Measurements from ENCODE around the gene CD59. TPM values are rescaled to one million over a fixed set of nuclear protein-coding genes. Genes with fewer than 3 reads are reported as not detected.

CD59 gene
- total RNA-seq, 1 experiment from 2014 or later: 597 TPM

- Mint-ChIP-seq H3K4me1 (ENCODE audit: insufficient read depth, unreplicated experiment) (peaks cover 60% of the 10 kb centered on the region), H3K4me3 (ENCODE audit: unreplicated experiment) (no peak overlapping the region), H3K36me3 (ENCODE audit: insufficient read depth, unreplicated experiment) (peaks cover 12% of the 10 kb centered on the region), H3K27me3 (ENCODE audit: insufficient read depth, unreplicated experiment) (no peaks in the 10 kb centered on the region), H3K27ac (ENCODE audit: low read depth, unreplicated experiment) (no peak overlapping the region), H3K9me3 (ENCODE audit: unreplicated experiment) (no peaks in the 10 kb centered on the region)
- ChIA-PET POLR2A (interaction anchor here (0.9 to 7.3 kb wide), 4 partner anchors 9 to 436 kb away, joined by 3 to 124 read pairs (median 12); partner anchors contain the start of genes C11orf91 and CD59), CTCF (interaction anchor here (0.7 to 3.7 kb wide), 8 partner anchors 8 to 529 kb away, joined by 3 to 13 read pairs (median 4); no protein-coding TSS in a partner anchor)
- intact Hi-C loops (cut with micrococcal nuclease): loop anchor here (5.0 kb wide), 3 partner anchors 57 to 437 kb away; partner anchors contain the start of gene HIPK3
- DNase-seq (ENCODE audit: unreplicated experiment): no peak
- TF ChIP-seq CTCF (IDR thresholded peaks at IDR 0.05; ENCODE audit: unreplicated experiment): no peak
- no TSS peak for BruUV-seq (replicated peaks)
These were observed 41.7 kb downstream of the CD59 start for GRCh38 chr11:33694346-33695050.

- intact Hi-C loops (cut with micrococcal nuclease): loop anchor here (5.0 kb wide), 3 partner anchors 55 to 435 kb away; partner anchors contain the start of gene HIPK3
- peaks cover 9% of the 10 kb centered on the region for H3K36me3 Mint-ChIP-seq (ENCODE audit: insufficient read depth, unreplicated experiment)
- peak overlapping the region; percentile 96 for H3K27ac Mint-ChIP-seq (ENCODE audit: low read depth, unreplicated experiment)
- H3K4me1 Mint-ChIP-seq (ENCODE audit: insufficient read depth, unreplicated experiment): peaks cover 68% of the 10 kb centered on the region
- TF ChIP-seq CTCF (IDR thresholded peaks at IDR 0.05; ENCODE audit: unreplicated experiment): no peak
- H3K4me3 Mint-ChIP-seq (ENCODE audit: unreplicated experiment): peak overlapping the region; percentile 28
- POLR2A ChIA-PET: interaction anchor here (0.8 to 7.3 kb wide), 10 partner anchors 11 to 531 kb away, joined by 3 to 124 read pairs (median 14); partner anchors contain the start of genes C11orf91, CD59 and CSTF3
- no peak for DNase-seq (ENCODE audit: unreplicated experiment)
- TSS peak; percentile 73 for BruUV-seq (replicated peaks)
- no peaks in the 10 kb centered on the region for H3K9me3 Mint-ChIP-seq (ENCODE audit: unreplicated experiment)
- H3K27me3 Mint-ChIP-seq (ENCODE audit: insufficient read depth, unreplicated experiment): no peaks in the 10 kb centered on the region
- CTCF ChIA-PET: interaction anchor here (0.7 to 7.6 kb wide), 9 partner anchors 9 to 329 kb away, joined by 3 to 175 read pairs (median 8); partner anchors contain the start of genes C11orf91 and CD59
These were observed 43.7 kb downstream of the CD59 start for GRCh38 chr11:33692541-33692940.

GRCh38 chr11:33692013-33692504 is 44.2 kb downstream of the CD59 start:
- Mint-ChIP-seq H3K9me3 (ENCODE audit: unreplicated experiment) (no peaks in the 10 kb centered on the region), H3K4me3 (ENCODE audit: unreplicated experiment) (peak overlapping the region; percentile 64), H3K36me3 (ENCODE audit: insufficient read depth, unreplicated experiment) (peaks cover 9% of the 10 kb centered on the region), H3K27ac (ENCODE audit: low read depth, unreplicated experiment) (peak overlapping the region; percentile 96), H3K27me3 (ENCODE audit: insufficient read depth, unreplicated experiment) (no peaks in the 10 kb centered on the region), H3K4me1 (ENCODE audit: insufficient read depth, unreplicated experiment) (peaks cover 63% of the 10 kb centered on the region)
- ChIA-PET POLR2A (interaction anchor here (0.5 to 7.3 kb wide), 15 partner anchors 11 to 744 kb away, joined by 3 to 124 read pairs (median 7); partner anchors contain the start of genes C11orf91, CD59 and CSTF3), CTCF (interaction anchor here (0.6 to 7.6 kb wide), 11 partner anchors 10 to 329 kb away, joined by 3 to 175 read pairs (median 7); partner anchors contain the start of genes C11orf91 and CD59)
- TF ChIP-seq CTCF (IDR thresholded peaks at IDR 0.05; ENCODE audit: unreplicated experiment): no peak
- DNase-seq (ENCODE audit: unreplicated experiment): peak; percentile 91
- intact Hi-C loops (cut with micrococcal nuclease): loop anchor here (5.0 kb wide), 3 partner anchors 55 to 435 kb away; partner anchors contain the start of gene HIPK3
- no TSS peak for BruUV-seq (replicated peaks)

All from MCF 10A (cell line).